GF-D8 (cell line): ENCODE measurements around the gene GTPBP3.
A peak's percentile ranks its signal among the peaks of the same experiment; 100 is the strongest.

Experiments used
- DNase-seq: peaks from one replicate; lab custom pipeline; 2025; lab: John Stamatoyannopoulos, UW

Gene GTPBP3

DNA sequence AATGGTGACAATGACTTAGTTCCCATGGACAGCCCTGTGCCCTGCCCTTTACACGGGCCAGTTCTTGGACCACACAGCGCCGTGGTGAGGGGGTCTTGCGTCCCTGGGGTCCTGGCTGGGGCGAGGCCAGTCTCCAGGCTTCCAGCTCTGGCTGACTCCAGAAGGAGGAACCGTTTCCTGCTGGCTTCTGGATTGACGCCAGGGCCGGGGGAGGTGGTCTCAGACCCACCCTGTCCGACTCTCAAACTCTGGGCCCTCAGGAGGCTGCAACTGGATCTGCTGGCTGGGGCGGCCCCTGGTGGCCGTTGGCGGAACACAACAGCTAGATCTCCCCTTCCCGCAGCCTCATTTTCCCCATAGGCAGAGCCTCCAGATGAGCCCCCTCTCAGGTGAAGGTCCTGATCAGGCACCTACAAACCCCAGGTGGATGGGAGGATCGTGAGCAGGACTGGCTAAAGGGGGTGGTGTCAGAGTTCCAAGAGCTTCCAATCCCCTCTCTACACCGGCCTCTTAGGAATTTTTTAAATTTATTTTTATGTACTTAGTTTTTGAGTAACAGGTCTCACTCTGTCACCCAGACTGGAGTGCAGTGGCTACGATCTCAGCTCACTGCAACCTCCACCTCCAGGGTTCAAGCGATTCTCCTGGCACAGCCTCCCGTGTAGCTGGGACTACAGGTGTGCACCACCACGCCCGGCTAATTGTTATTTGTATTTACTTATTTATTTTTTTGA is 48.7 kb downstream of the GTPBP3 start:
- no peak for DNase-seq

DNA sequence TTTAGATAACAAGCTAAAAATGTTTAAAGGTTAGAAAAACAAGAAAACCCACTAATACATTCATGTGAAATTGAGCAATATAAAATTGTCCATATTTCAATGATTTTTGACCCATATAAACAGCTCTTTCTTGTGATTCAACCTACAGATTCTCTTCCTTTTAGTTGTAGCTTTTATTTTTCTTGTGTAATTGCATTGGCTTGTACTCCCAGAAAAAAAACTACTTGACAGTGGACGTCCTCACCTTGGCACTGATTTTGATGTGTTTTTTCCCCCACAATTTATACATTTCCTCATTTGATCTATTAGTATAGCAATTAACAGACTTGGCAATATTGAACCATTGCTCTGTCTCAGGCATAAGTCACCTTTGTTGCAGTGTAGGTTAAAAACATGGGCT is 51.9 kb downstream of the GTPBP3 start:
- no peak for DNase-seq

DNA sequence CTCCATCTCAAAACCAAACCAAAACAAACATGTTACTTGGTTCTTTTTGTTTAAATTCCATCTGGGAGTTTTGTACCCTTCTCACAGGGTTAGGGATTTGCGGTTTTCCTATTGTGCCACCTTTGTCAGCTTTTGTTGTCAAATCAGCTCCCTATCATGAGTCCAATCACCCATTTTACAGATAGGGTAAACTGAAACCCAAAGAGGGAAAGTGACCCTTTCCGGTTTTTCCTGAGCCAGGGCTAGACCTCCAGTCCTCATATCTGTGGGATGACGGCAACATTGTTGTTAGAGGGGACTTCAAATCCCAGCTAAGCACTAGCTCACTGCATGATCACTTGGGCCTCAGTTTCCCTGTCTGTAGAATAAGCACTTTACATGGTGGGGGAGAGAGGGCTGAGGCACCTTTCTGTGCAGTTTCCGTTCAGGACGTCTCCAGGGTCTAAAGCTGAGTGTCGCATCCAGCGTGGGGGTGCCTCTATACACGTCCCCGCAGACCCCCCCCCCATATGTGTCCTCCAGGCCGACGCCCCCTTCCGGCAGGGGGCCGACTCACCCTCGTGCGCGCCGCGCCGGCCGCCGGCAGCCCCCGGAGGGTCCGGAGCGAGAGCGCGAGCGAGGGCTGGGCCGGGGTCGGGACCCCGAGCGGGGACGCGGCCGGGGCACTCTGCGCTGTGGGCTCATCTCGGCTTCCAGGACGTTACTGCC is 52.8 kb downstream of the GTPBP3 start:
- DNase-seq: no peak

DNA sequence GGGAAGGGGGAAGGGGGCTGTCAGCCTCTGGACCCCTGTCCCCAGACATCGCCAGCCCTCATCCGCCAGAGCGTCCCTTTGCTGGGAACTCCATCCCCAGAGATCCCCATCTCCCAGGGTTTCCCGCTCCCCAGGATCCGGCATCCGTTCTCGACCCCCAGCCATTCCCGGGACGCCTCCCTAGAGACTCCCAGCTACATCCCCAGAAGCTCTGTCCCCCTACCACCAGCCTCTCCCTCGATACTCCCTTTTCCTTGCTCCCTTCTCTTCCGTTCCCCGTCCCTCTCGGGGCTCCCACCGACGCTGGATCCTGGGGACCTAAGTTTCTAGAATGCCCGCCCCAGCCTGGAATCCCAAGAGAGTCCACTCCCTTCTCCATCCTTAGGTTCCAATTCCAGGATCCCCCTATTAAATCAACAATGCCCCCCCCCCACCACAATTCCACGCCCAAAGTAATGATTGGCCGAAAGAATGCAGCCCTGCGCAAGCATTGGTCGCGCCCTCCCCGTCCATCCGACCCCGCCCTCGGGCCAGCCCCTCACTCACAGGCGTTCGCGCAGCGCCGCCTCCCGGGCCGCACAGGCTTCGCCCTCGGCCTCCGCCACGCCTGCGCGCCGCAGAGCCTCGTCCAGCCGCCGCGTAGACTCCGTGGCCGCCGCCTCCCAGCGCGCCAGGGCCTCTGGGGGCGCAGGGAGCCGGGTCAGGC is 53.5 kb downstream of the GTPBP3 start:
- peak; percentile 56 for DNase-seq

DNA sequence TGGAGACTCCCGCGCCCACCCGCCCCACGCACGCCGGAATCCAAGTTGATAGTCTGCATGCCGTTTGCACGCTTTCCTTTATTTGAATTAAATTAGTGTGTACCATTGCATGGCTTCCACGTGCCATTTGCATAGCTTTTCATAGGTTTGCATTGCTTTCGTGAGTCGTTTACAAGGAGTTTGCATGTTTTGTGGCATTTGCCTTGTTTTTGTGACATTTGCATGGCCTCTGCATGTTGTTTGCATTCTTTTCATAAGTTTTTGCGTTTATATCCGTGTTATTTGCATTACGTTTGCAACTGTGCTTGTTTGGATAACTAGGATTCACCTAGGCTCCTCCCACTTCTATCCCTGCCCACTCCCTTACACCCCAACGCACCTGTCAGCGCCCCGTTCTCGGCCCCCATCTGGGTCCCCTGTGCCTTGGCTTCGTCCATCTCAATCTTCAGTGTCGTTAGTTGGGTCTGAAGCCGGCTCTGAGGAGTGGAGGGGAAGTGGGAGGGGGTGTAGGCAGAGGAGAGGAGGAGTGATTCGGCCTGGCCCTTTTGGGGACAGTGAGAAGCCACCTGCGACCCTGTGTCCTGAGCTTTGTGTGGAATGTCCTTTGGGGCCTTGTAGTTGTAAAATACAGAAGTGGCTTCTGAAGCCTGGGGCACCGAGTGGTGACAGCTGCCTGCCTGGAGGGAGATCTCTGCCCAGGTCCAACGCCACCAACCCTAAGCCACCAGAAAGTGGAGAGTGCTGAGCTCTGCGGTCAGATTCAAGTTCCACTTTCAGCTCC is 54.2 kb downstream of the GTPBP3 start:
- DNase-seq: peak; percentile 59
